UCSD-AML1 (cell line): ENCODE measurements around the gene HOXA13.

Experiments
- DNase-seq: peaks from one replicate; lab custom pipeline; 2025; ENCODE audit not compliant: unreplicated experiment; lab: John Stamatoyannopoulos, UW

The HOXA13 gene

DNA sequence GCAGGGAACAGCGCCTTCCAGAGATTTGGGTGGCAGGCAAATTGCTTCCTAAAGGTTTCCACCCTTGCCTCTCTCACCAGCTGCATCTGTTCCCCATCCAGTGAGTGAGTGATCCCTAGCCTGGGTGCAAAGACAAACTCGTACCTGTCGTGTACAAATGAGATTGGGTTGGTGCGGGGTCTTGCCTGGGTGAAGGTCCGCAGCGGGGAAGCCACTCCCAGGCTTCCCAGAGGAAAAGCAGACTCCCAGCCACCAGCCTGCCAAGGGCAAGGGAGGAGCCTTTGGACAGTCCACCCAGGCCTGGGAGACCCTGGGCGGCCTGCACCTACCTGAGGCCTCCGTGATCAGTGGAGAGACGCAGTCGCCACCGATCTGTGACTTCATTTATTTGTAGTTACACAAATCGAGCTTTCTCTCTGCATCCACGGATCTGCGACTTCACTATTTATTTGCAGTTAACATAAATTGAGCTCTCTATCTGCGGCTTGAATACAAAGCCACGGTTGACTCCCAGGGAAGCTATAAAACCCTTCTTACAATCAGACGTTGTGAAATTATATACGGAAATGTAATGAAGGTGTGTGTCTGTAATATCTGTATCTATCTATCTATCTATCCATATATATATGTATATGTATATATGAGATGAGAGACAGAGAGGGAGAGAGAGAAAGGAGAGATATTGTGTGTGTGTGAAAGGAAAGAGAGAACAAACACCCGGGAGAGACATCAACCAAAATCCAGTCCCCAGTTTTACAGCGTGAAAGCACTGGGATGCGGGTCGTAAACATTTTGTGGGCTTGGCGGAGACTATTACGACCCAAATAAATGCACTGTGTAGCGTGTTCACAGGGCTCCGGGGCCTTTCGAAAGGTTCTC, 40.4 kb downstream of the HOXA13 start:
- peak; percentile 17 for DNase-seq

DNA sequence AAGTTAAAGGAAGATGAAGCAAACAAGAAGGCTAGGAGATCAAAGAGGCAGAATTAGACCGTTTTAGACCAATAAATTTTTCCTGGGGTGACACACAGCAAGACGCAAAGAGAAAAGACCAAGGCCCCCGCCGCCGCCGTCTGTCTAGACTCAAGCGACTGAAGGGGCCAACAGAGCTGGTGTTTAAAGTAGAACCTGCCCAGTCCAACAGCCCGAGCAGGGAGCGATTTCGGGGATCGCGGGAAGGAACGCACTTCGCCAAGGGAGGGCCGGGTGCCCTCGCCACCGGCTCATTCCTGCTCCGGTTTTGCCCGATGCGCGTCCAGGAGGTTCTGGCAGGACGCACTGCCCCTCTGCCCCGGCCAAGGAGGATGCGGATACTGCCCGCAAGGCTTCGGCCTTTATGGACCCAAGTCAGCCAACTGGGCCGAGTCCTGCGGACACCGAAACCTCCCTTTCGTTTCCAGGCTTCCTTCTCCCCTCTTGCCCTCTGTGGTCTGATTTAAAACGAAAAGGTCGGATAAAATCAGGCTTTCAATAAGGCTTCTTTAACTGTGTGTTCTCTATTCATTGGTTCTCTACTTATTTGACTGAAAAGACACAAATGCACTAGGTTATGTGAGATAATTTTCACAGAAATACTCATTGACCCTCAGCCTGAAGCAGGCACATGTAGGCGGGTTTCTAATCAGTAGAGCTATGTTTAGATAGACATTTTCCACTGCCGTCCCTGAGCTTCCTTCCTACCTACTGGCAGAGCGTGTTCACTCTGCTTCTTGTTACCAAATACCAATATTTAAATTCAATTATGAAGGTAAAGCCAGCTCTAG, 41.2 kb downstream of the HOXA13 start:
- DNase-seq = peak; percentile 21

DNA sequence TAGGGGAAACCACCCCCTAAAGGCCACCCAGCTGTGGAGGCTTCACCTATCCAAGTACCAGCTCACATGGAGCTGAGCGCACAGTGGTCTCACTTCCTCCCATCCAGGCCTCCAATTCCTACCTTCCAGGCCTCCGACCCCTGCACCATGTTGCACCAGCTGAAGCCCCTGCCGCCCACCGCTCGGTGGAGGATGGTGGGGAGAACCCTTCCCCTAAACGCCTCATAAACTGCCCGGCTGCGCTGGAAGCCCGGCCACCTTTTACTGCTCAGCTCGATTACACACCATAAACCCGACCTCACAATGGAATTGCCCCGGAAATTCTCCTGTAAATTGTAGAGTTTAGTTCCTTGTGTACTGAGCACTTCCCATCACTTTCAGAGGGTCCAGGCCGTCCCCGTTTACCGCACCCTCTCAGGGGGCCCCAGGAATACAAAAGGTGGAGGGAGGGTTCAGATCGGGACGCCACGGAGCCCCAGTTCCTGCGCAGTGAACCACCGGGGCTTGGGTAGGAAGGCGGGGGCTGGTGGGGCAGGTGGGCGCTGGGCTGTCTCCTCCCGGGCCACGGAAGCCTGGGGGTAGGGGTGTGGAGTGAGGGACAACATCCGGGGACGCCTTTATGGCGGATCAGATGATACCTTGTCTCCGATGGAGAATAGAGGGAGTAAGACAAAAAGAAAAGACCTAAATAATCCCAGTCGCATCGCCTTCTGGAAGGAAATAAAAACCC, 42.0 kb downstream of the HOXA13 start:
- DNase-seq = peak; percentile 42

DNA sequence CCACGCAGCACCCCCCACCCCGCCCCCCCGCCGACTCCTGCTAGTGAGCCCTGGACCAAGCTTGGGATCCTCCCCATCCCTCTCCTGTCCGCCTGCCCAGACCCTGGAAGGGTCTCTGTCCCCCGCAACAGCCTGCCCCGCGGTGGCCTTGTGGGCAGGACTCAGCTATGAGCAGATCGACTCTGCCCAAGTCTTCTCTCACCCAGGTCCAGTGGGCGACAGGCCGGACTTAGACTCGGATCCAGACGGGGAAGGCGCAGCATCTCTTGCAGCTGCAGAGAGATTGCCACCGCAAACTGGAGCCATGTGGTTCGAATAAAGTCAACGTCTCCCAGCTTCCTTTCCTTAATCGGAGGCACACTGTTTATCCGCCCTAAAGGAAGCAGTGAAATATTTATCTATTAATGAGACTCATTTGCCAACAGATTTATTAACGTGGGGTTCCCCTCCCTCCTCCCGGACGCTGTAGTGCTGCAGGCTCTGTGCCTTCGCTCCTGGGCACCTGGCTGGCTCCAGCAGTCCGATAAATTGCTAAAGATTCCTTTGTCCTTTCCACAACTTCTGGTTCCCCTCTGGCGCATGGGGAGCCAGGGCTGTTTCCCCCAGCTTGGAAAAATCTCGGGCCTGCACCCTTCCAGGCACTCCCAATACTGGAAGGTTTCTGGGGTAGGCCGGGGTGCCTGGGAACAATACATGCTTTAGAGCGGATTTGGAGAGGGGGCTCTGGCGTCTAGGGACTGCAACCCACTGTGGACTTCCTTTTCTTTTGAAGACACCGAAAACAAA, 42.8 kb downstream of the HOXA13 start:
- DNase-seq = peak; percentile 24

- DNase-seq = peak; percentile 43
These were observed 43.4 kb downstream of the HOXA13 start, which contains the start of gene HOXA7 for GRCh38 chr7:27156508-27156898. HOXA7 (minus strand) TSS chr7:27156675; CDS start chr7:27156545, 130 bp downstream.

DNA sequence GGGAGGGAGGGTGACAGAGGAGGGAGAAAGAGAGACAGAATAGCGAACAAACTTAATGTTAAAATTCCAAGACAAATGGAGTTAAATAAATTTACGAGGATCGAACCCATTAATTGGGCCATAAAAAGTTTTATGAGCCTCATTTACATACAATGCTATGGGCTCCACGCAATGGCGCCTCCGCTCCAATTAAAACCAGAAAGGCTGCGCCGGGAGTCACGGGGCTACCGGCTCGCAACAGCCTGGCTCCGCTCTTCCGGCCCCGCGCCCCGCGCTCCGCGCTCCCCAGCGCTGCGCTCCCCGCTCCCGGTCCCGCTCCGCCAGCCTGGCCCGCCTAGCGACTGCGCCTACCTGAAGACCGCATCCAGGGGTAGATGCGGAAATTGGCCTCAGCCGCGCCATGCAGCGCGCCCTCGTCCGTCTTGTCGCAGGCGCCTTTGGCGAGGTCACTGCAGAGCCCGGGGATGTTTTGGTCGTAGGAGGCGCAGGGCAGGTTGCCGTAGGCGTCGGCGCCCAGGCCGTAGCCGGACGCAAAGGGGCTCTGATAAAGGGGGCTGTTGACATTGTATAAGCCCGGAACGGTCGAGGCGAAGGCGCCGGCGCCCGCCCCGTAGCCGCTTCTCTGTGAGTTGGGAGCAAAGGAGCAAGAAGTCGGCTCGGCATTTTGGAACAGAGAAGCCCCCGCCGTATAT, 43.9 kb downstream of the HOXA13 start:
- DNase-seq = peak; percentile 34

GRCh38 chr7:27154901-27155815, 44.7 kb downstream of the HOXA13 start:
- DNase-seq = no peak

DNA sequence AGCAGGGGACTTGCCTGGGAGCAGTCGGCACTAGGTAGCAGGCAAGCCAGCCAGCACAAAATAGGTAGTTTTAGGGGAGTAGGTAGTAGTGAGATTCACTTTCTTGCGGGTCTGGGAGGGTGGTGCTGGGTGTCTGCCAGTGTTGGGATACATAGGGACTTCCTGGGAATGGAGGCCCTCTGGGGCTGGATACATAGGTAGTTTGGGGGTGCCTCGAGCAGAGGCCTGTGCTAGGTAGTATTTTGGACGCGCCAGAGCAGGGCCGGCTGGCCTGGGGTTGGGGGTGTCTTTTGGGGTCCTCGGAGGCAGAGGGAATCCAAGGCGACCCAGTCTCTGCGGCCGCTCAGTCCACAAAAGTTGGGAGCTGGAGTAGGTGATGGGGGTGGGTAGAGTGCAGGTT, 45.5 kb downstream of the HOXA13 start:
- DNase-seq = no peak

GRCh38 chr7:27153526-27153925, 46.4 kb downstream of the HOXA13 start:
- DNase-seq = no peak

DNA sequence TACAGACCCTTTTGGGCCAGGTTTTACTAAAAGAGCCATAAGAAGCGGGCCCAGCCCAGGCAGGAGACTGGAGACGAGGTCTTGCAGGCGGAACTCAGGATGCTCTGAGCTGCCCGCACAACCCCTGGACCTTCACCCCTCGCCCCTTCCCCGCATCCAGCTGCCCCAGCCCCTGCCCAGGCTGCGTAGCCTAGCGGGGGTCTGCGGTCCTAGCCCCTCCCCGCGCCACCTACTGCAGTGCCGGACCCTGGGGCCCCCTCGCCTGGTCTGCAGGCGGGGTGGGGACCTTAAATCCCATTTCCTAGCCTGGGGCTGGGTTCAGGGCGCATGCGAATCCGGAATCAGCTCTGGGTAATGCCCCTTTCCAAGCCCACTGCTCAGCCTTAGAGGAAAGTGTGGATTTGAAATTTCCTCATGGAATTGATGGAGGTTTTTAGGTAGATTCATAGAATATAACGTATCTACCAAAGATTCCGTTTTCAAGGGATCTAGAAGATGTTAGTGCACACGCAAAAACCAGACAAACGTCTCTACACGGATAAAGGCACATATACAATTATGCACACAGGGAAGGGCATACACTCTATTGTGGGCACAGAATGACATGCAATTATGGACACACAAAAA, 47.0 kb downstream of the HOXA13 start:
- DNase-seq = no peak

GRCh38 chr7:27151931-27152815, 47.7 kb downstream of the HOXA13 start, which contains the start of gene HOXA3:
HOXA3 (minus strand) TSS chr7:27152583; CDS start chr7:27110640, 41,943 bp downstream.
- peak; percentile 37 for DNase-seq

GRCh38 chr7:27151341-27151930, 48.5 kb downstream of the HOXA13 start:
- peak; percentile 49 for DNase-seq

- DNase-seq = peak; percentile 70
These were observed 49.1 kb downstream of the HOXA13 start for GRCh38 chr7:27150568-27151340.

DNA sequence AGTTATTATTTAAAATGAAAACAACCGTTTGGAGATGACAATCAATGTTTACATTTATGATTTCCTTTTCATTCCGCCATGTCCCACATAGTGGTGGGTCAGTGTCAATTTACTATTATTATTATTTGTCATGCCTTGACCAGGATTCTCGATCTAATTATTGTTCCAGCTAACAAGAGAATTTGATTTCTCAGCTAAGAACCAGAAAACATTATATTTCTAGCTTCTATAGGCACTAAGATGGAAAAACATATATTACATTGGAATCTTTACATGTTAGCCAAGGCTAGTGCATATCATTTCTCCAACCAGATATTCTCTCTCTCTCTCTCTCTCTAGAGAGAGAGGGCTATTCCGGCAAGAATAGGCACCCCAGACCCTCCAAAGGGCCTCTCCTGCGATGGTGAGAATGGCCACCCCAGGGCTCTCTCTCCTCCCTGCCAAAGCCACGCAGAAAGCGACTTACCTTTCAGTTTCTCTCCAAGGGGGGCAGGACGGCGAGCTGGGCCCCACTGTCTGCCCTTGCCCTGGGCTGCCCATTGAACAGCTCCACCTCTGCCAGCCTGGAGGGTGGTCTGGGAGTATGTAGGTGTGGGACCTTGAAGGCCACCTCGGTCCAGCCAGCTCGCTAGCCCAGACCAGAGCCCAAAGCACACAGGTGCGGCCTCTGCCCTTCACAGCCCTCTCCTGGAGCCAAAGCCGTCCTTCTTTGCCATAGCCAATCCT, 49.9 kb downstream of the HOXA13 start:
- DNase-seq = no peak
